IPS DF 6.9 (cell line): ENCODE data around the gene CERS3.

Experiments
- DNase-seq: peaks from one replicate; pipeline ENCODE4 v3.0.0-alpha.2; 2013; ENCODE audit warnings: low read depth, low spot score
- H3K27ac ChIP-seq: one replicate; pipeline ENCODE4 v1.5.1; 2013; ENCODE audit warnings: low read length, control low read depth
- H3K27me3 ChIP-seq: 2 replicates; pipeline ENCODE4 v1.6.1; 2013; ENCODE audit warnings: mild to moderate bottlenecking, low read length; ENCODE audit not compliant: control insufficient read depth, insufficient read depth
- H3K36me3 ChIP-seq: 2 replicates; pipeline ENCODE4 v1.6.1; 2013; ENCODE audit warnings: low read length; ENCODE audit not compliant: control insufficient read depth, insufficient read depth
- H3K4me1 ChIP-seq: 2 replicates; pipeline ENCODE4 v1.6.1; 2013; ENCODE audit warnings: low read length; ENCODE audit not compliant: control insufficient read depth, insufficient read depth
- H3K4me3 ChIP-seq: 2 replicates; pipeline ENCODE4 v1.5.1; 2013; ENCODE audit warnings: mild to moderate bottlenecking, low read length
- H3K9me3 ChIP-seq: 2 replicates; pipeline ENCODE4 v1.6.1; 2013; ENCODE audit warnings: low read length, inconsistent platforms; ENCODE audit not compliant: control insufficient read depth, insufficient read depth
- WGBS: extraction: QIAGEN DNeasy Blood & Tissue Kit; methylation state at CpG from one replicate; pipeline ENCODE4 v1.1.7; 2013; ENCODE audit warnings: mixed read lengths, missing lambda C conversion rate; ENCODE audit not compliant: insufficient read length, insufficient coverage; 5-methylcytosine and 5-hydroxymethylcytosine counted together

CERS3 gene

DNA sequence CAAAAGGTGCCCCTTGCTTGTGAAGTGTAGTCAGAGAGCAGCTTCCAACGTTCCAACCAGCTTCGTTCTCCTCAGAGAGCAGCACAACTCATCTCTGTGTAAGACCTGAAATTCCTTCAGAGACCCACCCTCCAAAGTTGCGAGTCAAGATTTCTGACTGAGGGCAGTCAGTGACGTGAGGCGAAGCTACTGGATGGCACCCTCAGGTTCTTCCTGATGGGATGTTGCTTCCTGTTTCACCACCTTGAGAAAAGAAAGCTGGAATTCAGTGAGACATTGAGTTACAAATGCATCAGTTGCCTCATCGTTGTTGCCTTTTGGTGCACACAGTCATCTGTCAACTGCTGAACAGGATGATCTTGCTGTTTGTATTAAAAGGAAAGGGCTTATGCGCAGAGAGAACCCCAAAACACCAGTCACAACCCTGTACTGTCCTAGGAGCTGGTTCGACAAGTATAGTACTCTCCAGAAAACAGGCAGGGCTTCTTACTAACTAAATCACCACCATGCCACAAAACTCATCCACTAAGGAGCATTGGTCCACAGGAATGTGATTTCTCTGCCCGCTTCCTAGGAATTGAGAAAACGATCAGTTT is at the start of gene CERS3:
CERS3 (minus strand) TSS at position 118 of the 596 bp plus-strand sequence. CDS start 27,101 bp downstream, outside the sequence.
- DNase-seq = no peak
- no peaks in the 10 kb centered on the region for H3K27me3 ChIP-seq
- WGBS = no CpG with 5 or more reads among the region's 10 CpGs
- H3K4me3 ChIP-seq = no peak within 1 kb of the TSS
- H3K4me1 ChIP-seq = no peaks in the 10 kb centered on the region
- no peaks in the 10 kb centered on the region for H3K36me3 ChIP-seq
- H3K27ac ChIP-seq = no peak within 1 kb of the TSS
- no peaks in the 10 kb centered on the region; the same call in 1 of the 2 replicates for H3K9me3 ChIP-seq

DNA sequence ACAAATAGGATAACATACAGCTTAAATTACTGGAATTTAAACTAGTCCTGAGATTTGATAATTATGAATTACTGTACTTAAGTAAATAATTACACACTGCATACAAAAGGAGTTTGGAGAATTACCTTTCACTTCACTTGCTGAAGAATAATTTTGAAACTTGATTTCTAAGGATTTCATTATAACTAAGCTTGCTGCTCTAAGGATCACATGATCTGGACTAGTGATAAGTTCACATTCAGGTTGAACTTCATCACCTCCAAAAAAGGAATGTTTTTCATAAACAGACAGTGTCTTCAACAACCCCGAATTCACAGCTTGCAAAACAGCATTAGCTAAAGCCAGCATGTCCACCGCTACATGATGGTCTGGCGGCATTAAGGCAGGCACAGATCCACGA is 44.8 kb upstream of the CERS3 start:
- H3K9me3 ChIP-seq = no peaks in the 10 kb centered on the region
- H3K4me1 ChIP-seq = no peaks in the 10 kb centered on the region
- H3K36me3 ChIP-seq = no peaks in the 10 kb centered on the region
- no peaks in the 10 kb centered on the region for H3K27me3 ChIP-seq
- no peak overlapping the region for H3K4me3 ChIP-seq
- no peak for DNase-seq
- no CpG with 5 or more reads among the region's 4 CpGs for WGBS
- no peak overlapping the region for H3K27ac ChIP-seq

DNA sequence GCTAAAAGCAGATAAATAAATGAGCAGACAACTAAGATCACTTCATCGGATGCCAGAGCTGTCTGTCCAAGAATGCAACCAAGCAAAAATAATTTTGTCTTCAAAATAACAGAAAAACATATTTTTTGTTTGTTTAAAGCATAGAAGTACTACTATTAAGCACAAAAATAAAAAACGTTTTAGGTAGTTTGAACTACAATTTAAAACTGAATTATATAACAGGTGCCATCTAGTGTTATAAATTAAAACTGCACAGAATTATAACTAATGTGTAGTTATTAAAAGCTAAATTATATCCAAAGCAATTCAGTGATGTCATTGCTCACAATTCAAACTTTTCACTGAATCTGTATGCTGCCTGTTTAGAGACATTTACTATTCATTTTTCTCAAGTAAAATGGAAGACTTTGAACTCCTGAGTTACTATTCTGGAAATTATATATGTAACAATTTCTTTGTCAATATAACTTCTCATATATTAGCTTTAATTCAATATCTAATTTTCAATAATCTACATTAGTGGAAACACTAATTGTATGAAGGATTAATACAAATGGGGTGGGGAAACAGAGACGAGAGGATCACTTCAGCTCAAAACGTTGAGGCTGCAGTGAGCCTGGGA is 43.7 kb upstream of the CERS3 start:
- H3K27me3 ChIP-seq = no peaks in the 10 kb centered on the region
- H3K4me3 ChIP-seq = no peak overlapping the region
- no peaks in the 10 kb centered on the region for H3K36me3 ChIP-seq
- no peaks in the 10 kb centered on the region for H3K9me3 ChIP-seq
- no CpG with 5 or more reads among the region's 4 CpGs for WGBS
- no peaks in the 10 kb centered on the region for H3K4me1 ChIP-seq
- no peak for DNase-seq
- H3K27ac ChIP-seq = no peak overlapping the region

DNA sequence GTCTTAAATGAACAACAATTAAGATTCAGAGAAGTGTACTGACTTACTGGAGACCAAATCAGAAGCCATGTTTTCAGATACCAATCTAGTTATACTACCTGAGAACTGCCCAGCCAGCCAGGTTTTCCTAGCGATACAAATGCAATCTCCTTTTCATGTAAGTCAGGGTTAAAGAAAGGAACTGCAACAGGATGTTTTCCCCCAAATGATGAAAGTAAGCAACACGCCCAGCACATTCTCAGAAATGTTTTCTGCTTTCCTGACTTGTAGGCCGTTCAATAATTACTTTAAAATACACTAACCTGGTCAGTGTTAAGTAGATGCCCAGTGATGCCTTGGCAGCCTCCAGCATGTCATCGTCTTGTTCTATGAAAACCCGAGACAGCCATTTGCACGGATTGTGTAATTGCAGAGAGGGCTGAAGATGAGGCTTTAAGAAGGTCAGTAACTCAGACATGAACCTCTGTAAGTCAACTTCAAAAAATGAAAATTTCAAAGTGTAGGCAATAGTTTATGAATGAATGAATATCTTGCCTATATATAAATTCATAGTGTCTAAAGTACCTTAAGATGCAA is 42.9 kb upstream of the CERS3 start:
- H3K27me3 ChIP-seq = no peaks in the 10 kb centered on the region
- no peaks in the 10 kb centered on the region for H3K36me3 ChIP-seq
- H3K27ac ChIP-seq = no peak overlapping the region
- no peak overlapping the region for H3K4me3 ChIP-seq
- H3K4me1 ChIP-seq = no peaks in the 10 kb centered on the region
- no peaks in the 10 kb centered on the region for H3K9me3 ChIP-seq
- no peak for DNase-seq
- no CpG with 5 or more reads among the region's 6 CpGs for WGBS

DNA sequence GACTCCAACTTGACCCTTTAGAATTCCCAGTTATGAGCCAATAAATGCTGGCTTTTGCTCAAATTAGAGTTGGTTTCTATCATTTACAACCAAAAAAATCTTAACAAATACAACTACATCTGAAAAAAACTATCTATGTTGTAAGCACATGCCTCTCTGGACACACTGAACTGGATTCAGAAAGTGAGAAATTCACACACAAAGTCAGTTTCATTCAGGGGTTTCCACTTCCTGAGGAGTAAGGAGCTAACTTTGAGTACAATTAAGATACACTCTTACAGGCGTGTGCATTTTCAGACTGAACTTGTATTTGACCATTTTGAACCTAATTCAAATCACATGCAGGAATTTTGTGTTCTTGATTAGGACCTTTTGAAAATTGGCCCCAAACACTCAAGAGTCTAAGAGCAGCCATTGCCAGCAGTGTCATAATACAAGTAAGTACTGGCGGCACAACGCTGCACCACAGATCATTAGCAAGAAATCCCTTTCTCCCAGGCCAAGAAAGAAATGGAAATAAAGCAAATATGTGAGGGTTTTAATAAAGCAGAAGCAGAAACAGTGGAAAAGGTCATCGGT is 42.1 kb upstream of the CERS3 start:
- no CpG with 5 or more reads among the region's 4 CpGs for WGBS
- DNase-seq = no peak
- Histone ChIP-seq H3K27ac (no peak overlapping the region), H3K9me3 (no peaks in the 10 kb centered on the region), H3K36me3 (no peaks in the 10 kb centered on the region), H3K27me3 (no peaks in the 10 kb centered on the region), H3K4me1 (no peaks in the 10 kb centered on the region), H3K4me3 (no peak overlapping the region)

DNA sequence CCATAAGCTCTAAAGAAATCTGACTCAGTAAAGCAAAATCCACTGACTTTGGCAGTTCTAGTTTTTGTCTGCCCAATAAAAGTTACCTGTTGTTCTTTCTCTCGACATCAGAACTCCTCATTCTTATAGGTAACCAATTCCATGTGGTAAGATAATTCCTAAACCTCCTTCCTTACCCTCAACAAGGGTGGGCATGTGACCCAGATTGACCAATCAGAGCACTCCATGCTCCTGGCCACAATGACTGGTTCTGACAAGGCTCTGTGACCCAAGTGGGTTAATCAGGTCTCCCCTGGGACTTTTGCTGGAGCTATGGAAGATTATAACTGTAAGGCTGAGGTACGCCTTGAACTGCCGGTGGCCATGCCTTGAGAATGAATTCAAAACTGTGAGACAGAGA is 41.5 kb upstream of the CERS3 start:
- H3K27ac ChIP-seq = no peak overlapping the region
- no peaks in the 10 kb centered on the region for H3K36me3 ChIP-seq
- no peaks in the 10 kb centered on the region for H3K9me3 ChIP-seq
- DNase-seq = no peak
- no CpG with 5 or more reads among the region's 3 CpGs for WGBS
- no peak overlapping the region for H3K4me3 ChIP-seq
- no peaks in the 10 kb centered on the region for H3K4me1 ChIP-seq
- no peaks in the 10 kb centered on the region for H3K27me3 ChIP-seq

DNA sequence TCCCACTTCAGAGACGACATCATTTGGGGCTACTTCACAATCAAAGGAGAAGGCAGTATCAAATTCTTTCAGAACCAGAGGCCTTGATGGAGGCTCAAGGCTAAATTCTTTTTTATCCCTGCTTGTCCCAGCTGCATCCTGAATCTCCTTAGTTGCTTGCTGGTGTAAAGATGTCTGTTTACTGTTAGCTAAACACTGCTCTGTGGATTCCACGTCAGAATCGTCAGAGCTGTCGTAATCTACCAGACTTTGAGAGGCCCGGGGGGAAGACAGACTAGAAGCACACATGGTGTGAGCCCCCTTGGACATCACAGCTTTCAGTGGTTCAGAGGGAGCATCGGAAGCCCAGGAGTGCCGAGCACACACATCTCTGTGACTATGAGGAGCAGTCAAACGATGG is 40.6 kb upstream of the CERS3 start:
- no peaks in the 10 kb centered on the region for H3K9me3 ChIP-seq
- no peaks in the 10 kb centered on the region for H3K27me3 ChIP-seq
- WGBS = no CpG with 5 or more reads among the region's 8 CpGs
- no peaks in the 10 kb centered on the region for H3K36me3 ChIP-seq
- no peak overlapping the region for H3K4me3 ChIP-seq
- DNase-seq = no peak
- no peaks in the 10 kb centered on the region for H3K4me1 ChIP-seq
- H3K27ac ChIP-seq = no peak overlapping the region

DNA sequence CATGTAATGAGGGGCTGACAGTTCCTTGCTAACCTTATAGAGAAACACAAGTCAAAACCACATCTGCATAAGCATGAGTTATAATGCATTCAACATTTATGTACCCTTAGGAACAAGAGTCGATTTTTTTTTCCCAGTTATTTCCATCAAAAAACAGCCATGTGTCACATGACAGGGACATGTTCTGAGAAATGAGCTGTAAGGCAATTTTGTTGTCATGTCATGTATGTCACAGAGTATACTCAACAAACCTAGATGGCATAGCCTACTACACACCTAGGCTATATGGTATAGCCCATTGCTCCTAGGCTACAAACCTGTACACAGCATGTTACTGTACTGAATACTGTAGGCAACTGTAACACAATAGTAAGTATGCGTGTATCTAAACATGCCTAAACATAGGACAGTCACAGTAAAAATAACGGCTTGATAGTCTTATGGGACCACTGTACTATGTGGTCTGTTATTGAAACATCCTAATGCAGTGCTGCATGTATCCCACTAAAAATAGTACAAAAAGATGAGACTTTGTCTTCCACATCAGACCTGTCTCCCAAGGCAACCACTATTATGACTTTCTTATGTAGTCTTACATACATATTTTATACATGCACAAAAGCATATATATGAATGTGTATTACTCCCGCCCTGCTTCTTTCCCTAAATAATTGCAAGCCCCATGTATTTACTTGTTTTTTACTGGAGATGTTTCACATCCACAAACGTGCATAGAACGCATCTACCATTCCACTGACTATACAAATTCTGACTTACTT is 38.3 kb upstream of the CERS3 start:
- no peaks in the 10 kb centered on the region for H3K27me3 ChIP-seq
- no peak overlapping the region for H3K27ac ChIP-seq
- DNase-seq = no peak
- H3K4me1 ChIP-seq = no peaks in the 10 kb centered on the region
- no CpG with 5 or more reads among the region's 6 CpGs for WGBS
- no peak overlapping the region for H3K4me3 ChIP-seq
- no peaks in the 10 kb centered on the region for H3K9me3 ChIP-seq
- H3K36me3 ChIP-seq = no peaks in the 10 kb centered on the region

DNA sequence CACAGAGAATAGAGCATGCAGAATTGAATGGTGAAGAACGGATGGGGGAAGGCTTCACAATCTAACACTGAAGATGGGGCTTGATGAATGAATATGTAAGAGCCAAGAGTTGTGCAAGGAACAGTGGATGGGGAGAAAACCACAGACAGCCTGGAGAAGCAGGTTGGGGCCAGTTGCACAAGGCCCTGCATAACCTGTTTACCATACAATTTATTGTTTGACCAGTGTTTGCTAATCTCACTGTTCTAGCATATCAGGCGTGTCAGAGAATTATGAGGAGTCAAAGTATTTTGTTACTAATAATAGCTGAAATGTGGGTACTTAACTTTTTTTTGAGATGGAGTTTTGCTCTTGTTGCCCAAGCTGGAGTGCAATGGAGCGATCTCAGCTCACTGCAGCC is 36.8 kb upstream of the CERS3 start:
- DNase-seq = no peak
- no peak overlapping the region for H3K27ac ChIP-seq
- H3K36me3 ChIP-seq = no peaks in the 10 kb centered on the region
- H3K27me3 ChIP-seq = no peaks in the 10 kb centered on the region
- no CpG with 5 or more reads among the region's 3 CpGs for WGBS
- no peaks in the 10 kb centered on the region for H3K4me1 ChIP-seq
- H3K9me3 ChIP-seq = no peaks in the 10 kb centered on the region
- H3K4me3 ChIP-seq = no peak overlapping the region

DNA sequence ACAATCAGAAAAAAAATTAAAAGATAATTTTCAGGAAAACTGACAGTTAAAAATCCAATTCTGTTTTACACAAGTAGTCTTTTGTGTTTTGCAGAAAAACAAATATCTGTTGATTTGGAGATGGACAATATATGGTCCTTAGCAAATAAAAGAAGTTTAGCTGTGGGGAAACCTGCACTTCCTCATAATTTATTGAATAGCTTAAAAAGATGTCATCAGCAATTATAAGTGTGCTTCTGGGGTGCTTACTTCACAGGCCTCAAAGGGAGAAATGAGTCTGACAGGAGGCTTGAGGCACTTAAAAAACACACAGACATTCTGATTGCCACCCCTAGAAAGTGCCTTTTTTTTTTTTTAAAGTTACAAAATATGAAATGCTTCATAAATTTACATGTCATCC is 31.6 kb upstream of the CERS3 start:
- Histone ChIP-seq H3K9me3 (peaks cover 3% of the 10 kb centered on the region; the same call in 1 of the 2 replicates), H3K4me1 (no peaks in the 10 kb centered on the region), H3K27me3 (no peaks in the 10 kb centered on the region), H3K4me3 (no peak overlapping the region), H3K36me3 (no peaks in the 10 kb centered on the region), H3K27ac (no peak overlapping the region)
- DNase-seq = no peak
